Jurkat, Clone E6-1 (cell line): Measurements from ENCODE around the gene MYCBP. TPM values are rescaled to one million over a fixed set of nuclear protein-coding genes. Genes with fewer than 3 reads are reported as not detected.
A peak's percentile ranks its signal among the peaks of the same experiment; 100 is the strongest.
"Not testable (repeated sequence)": the region's sequence is repeated elsewhere in the genome, so short reads cannot be mapped to it uniquely, and the experiment has no call there.

Experiments
- DNase-seq: peaks from one replicate; pipeline ENCODE4 v3.0.0-alpha.2; 2011; ENCODE audit warnings: low read depth, low spot score
- H3K4me3 ChIP-seq: 2 replicates; pipeline ENCODE4 v1.5.1; 2011; ENCODE audit warnings: mild to moderate bottlenecking, low read length, control low read depth, moderate library complexity
- polyA plus RNA-seq: library from polyadenylated mRNA; unstranded; fragments of >200 nt; gene quantifications from one replicate; pipeline ENCODE4 v1.2.1, GENCODE V29; 2012; ENCODE audit warnings: missing spikeins; ENCODE audit not compliant: insufficient read length, insufficient read depth

The MYCBP gene, protein sequence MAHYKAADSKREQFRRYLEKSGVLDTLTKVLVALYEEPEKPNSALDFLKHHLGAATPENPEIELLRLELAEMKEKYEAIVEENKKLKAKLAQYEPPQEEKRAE
- polyA plus RNA-seq: 77.5 TPM

DNA sequence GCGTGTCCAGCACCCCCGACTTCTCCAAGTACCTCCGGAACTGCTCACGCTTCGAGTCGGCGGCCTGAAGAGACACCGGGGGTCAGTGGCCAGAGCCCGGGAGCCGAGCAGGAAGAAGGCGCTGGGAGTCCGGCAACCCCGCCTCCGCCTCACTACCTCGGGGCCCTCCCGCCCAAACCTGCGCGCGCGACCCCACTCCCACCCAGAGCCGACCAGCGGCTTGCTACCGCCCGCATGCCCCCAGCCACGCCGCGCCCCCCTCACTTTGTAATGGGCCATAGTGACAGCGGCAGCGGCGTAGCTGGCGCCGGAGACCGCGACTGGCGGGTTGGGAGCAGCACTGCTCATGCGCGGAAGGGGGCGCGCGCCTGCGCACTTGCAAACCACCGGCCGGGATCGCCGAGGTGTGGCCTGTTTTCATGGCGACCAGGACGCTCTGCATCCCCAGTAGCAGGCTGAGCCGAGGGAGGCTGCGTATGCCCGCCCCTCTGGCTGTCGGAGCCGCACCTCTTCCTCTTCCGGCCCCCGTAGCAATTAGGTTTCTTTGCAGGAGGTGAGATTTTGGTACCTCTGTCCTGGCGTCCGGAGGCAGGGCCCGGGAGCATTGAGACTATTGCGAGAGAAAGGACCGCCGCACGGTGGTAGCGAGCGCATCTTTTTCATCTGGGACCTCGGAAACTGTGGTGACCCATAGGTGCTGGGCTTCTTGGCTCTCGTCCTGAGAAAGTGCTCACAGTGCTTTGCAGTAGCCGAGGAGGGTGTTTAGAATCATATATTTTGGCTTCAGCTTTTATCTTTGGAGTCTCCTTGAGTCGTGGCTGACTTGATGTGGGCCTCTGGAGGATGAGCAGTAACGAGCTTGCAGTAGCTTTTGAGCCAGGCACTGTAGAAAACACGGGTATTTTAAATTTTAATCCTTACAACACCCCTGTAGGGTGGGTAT, at the start of gene MYCBP:
TSS of gene MYCBP (minus strand) at position 322 of the 943 bp plus-strand sequence. CDS start at position 279, 43 bp downstream.
- DNase-seq: peak; percentile 95
- H3K4me3 ChIP-seq: peak within 1 kb of the TSS; percentile 89

DNA sequence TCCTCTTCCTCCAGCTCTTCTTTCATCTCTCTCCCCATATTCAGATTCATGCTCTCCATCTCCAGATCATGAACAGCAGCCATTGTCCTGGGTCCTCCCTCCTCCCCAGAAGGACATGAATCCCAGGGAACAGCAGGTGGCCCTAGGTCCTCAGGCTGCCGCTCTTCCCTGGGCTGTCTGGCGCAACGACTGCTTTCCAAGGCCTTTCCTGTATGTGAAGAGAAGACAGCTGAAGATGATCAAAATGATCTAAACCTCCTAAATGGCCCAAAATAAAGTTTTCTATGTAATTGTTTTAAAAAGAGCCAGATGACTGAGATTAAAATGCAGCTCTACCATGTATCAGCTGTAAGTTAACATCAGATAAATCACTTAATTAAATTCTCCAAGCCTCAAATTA, 46.0 kb upstream of the MYCBP start:
- DNase-seq: no peak
- H3K4me3 ChIP-seq: no peak overlapping the region

DNA sequence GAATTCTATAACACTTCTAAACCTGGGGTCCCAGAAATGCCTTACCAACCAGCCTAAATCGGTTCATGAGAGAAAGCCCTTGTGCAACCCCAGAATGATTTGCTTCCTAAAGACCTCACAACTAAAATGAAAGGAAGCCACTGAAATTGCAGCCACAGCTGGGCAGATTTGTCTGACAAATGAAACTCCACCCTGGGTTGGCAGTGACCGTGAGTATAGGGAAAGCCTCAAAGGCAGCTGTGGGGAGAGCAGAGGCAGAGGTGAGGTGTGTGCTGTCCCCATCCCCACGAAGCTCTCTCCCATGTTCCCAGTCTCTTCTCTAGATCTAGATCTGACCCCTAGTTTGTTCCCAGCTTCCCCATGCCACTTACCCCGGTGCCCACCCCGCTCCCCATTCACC, 45.4 kb upstream of the MYCBP start:
- no peak for DNase-seq
- H3K4me3 ChIP-seq: no peak overlapping the region

DNA sequence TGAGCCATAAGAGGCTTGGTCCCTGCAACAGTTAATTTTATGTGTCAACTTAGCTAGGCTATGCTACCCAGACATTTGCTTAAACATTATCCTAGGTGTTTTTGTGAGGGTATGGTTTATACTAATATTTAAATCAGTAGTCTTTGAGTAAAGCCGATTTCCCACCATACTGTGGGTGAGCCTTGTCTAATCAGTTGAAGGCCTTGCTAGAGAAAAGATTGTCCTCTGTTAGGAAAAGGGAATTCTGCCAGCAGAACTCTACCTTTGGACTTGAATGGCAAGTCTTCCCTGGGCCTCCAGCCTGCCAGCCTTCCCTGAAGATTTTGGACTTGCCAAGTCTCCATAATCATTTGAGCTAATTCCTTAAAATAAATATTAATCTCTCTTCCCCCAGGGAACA, 44.6 kb upstream of the MYCBP start:
- H3K4me3 ChIP-seq: no peak overlapping the region
- no peak for DNase-seq

DNA sequence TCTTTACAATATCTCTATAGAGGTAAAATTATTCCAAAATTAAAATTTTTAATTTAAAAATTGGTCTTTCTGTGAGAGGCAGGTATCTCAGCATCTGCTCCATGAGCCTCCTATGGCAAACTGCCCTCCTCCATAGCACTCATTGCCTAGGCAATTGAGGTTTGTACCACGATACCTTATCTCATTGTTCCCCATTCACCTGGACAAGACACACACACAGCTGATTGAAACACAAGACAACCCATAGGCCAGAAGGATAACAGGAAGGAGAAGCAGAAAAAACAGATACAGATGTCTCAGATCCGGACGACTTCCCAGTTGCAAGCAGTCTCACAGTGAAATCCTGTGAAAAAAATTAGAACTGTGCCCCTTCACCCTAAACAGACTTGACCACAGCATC, 44.2 kb upstream of the MYCBP start:
- DNase-seq: no peak
- H3K4me3 ChIP-seq: no peak overlapping the region

DNA sequence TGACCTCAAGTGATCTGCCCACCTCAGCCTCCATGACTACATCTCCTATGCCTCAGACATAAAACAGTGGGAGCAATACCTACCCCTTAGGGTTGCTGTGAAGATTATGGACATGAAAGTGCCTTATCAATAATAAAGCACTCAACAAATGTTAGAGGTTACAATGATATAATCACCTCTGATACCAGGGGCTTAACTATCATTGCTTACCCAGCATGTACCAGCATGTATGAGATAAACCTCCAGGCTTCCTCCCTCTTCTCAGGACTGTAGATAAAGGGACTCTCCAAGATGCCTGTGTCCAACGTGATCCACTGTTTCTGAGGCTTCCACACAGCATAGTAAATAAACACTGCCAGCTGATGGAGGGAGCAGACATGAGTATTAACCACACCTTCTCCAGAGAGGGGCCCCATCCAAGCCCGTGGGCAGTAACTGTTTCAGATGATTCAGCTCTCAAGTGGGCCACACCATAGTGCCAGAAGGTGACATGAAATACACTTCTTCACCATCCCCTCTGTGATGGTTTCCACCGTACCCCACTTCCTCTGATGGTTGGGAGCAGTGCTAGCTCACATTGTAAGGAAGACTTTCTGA, 42.3 kb upstream of the MYCBP start:
- DNase-seq: no peak
- no peak overlapping the region for H3K4me3 ChIP-seq

DNA sequence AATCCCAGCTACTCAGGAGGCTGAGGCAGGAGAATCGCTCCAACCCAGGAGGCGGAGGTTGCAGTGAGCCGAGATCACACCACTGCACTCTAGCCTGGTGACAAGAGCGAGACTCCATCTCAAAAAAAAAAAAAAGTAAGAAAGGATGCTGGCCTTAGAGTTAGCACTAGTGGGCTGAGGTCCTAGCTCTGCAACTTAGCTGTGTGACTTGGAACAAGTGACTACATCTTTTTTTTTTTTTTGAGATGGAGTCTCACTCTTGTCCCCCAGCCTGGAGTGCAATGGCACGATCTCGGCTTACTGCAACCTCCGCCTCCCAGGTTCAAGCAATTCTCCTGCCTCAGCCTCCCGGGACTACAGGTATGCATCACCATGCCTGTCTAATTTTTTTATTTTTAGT, 41.8 kb upstream of the MYCBP start:
- DNase-seq, H3K4me3 ChIP-seq: not testable (repeated sequence)

DNA sequence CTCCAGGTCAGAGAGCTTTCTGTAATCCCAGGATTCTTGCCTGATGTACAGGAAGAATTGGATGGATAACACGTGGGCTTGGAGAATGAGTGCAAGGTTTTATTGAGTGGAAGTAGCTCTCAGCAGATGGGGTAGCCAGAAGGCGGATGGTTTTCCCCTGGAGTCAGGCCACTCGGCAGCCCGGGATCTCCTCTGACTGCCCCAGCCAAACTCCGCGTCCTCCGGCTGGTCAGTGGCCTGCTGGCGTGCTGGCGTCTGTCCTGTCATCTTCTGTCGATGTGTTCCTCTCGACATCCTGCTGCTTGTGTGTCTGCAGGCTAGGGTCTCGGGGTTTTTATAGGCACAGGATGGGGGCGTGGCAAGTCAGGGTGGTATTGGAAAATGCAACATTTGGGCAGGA, 35.7 kb upstream of the MYCBP start:
- no peak for DNase-seq
- H3K4me3 ChIP-seq: no peak overlapping the region

DNA sequence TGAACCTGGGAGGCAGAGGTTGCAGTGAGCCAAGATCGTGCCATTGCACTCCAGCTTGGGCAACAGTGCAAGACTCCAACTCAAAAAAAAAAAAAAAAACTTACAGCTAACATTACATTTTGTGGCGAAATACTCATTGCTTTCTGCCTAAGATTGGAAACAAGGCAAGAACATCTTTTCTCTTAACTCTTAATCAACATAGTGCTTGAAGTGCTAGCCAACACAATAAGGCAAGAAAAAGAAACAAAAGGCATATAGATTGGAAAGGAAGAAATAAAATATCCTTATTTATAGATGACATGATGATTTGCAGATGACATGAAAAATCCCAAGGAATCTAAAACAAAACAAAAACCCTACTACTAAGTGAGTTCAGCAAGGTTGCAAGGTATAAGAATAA, 32.8 kb upstream of the MYCBP start:
- DNase-seq: no peak
- H3K4me3 ChIP-seq: no peak overlapping the region

DNA sequence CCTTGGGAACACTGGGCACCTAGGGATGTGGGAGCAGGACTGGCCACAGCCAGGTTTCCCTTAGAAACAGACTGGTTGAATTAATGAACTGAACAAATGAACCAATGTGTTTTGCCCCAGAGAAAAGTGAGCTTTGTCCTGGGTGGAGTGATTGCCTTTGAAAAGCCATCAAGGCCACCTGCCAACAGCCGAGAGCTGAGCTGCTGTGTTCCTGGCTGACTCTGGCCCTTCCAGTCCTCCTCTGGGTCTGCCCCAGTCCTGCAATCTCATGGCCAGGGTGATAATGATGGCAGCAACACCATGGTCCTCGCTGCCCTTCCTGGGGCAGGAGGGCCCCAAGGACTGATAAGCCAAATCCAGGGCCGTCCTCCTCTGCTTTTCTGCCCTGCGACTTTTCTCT, 26.4 kb upstream of the MYCBP start:
- H3K4me3 ChIP-seq: no peak overlapping the region
- DNase-seq: no peak

DNA sequence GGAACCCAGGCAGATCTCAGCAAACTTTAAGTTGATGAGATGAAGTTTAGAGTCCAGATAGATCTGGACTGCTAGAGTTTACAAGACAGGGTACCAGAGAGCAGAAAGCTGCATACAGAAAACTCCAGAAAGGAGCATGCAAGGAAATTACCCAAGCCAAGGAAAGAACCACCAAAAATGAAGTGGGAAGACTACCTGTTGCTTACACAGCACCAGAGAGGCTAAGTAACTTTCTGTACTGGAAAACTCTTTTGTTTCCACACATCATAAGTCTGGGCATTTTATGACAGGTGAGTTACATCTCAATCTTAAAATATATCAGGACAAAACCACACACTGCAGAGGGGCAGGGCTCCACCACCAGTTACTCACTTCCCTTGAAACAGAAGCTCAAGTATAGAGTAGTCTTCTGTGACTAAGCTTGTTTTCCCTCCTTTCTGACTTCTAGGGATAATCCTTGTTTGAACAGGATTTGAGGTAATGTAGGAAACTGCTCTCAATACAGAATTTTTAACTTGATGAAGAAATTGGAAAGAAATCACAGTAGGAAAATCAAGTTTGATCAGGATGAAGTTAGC, 25.6 kb upstream of the MYCBP start:
- no peak overlapping the region for H3K4me3 ChIP-seq
- DNase-seq: no peak

DNA sequence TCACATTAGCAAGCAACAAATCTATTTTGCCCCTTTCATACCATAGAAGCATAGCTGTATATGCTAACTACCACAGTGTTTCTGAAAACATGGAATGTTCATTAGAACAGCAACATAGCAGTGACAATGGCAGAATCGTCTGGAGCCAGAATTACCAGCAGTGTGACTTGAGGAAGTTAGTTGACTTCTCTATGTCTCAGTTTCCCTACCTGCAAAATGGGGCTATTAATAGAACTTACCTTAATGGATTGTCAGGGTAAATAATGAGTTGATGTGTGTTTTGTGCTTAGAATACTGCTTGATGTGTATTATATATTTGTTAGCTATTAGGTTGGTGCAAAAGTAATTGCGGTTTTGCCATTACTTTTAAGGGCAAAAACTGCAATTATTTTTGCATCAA, 23.0 kb upstream of the MYCBP start:
- DNase-seq: no peak
- H3K4me3 ChIP-seq: no peak overlapping the region

DNA sequence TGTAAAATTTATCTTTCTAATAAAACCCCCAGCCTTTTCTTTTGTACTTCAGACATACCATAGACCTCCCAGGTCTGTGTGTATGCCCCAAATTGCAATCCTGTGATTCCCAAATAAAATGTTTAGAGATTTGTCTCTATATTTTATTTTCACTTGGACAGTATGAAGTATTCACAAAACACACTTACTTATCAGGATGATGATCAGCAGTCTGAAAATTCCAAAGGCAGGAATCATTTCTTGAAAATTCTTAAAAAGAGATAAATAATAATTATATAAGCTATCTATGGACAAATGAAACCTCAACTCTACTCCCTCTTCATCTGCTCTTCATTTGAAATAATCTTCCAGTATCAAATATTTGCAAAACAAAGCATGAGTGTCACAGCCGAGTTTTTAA, 19.8 kb upstream of the MYCBP start:
- no peak overlapping the region for H3K4me3 ChIP-seq
- DNase-seq: no peak

DNA sequence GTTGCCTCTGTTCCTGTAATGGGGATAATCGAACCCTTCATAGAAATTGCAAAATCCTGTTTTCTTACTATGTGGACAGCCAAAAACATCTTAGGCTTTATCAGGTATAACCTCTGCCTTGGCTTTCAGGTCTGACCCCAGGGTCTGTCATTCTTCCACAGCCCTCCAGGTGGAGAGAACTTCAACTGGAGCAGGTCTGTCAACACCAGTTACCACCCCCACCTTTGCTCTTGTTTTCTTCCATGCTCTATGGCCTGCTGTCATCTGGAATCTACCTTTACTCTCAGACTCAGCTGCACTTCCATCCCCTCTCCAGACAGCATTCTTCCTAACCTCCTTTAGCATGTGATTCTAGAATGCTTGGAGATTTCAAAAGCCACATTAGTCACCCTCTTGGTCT, 18.6 kb upstream of the MYCBP start:
- H3K4me3 ChIP-seq: no peak overlapping the region
- no peak for DNase-seq

DNA sequence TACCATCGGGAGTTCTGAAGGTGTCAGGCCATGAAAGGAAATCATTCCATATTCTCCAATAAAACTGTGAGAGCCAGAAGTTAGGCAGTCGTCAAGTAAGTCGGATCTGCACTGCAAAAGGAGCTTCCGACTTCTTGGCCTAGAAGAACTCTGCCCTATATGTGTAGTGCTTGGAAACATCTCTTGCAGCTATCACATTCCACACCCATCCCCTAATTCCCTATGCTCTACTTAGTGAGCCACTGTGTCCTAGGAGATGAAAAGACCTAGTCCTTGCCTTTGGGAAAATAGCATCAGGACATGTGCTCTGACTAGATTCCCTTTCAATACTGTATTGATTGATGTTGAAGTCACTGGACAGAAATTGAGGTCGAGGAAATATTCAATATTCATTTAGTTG, 16.4 kb upstream of the MYCBP start:
- no peak for DNase-seq
- H3K4me3 ChIP-seq: no peak overlapping the region

DNA sequence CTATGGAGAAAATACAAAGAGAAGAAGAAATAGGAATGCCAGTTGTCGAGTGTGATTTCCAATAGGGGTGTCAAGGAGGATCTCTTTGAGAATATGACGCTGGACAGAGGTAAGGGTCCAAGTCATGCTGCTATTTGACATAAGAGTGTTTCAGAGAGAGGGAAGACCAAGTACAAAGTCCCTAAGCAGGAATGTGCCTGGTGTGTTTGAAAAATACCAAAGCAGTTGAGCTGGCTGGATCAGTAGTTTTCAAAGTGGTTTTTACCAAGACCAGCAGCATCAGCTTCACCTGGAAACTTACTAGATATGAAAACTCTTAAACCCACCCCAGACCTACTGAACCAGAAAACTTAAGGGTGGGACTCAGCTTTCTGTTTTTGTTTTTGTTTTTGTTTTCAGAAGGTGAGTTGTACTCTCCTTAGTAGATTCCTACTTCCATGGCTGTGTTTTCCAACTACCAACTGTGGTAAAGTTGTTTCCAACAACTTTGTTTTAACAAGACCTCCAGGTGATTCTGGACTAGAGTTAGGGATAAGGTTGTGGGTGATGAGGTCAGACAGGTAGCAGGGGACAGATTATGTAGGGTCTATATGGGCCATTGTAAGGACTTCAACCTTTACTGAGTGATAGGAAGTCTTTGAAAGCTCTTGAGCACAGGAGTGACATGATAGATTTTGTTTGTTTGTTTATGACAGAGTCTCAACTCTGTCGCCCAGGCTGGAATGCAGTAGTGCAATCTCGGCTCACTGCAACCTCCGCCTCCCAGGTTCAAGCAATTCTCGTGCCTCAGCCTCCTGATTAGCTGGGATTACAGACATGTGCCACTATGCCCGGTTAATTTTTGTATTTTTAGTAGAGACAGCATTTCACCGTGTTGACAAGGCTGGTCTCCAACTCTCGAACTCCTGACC, 15.5 kb upstream of the MYCBP start:
- no peak for DNase-seq
- H3K4me3 ChIP-seq: no peak overlapping the region

DNA sequence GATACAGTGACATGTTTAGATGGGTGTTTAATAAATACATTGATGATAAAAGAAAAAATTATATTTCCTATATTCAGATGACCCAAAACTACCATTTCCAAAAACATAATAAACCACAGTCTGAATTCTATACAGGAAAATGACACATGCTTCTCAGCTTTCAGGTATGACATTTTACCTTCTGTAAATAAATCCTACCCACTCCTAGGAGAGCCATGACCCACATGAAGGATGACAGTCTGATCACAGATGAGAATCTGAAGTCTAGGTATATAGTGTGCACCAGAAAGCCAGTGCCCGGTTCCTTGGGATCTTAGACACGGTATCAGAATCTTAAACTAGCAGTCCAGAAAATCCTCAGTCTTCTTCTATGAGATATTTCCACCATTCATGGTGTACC, 11.9 kb upstream of the MYCBP start:
- H3K4me3 ChIP-seq: no peak overlapping the region
- no peak for DNase-seq

DNA sequence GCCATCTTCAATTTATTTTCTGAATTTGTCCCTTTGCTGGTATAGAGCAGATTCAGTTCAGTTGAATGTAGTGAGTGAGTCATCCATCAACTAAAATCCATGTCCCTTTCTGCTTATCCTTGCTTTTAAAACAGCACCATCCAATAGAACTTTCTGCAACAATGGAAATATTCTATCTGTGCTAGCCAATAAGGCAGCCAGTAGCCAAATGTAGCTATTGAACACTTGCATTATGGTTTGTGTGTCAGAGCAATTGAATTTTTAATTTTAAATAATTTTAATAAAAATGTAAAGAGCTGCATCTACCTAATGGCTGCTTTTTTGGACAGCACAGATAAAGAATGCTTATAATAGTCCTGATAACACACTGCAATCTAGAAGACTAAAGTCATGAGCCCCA, 8.3 kb upstream of the MYCBP start, which contains the start of gene GJA9:
TSS of gene GJA9 (minus strand) at position 101 of the 400 bp plus-strand sequence. CDS start 5,489 bp downstream, outside the sequence.
- H3K4me3 ChIP-seq: no peak within 1 kb of the TSS
- no peak for DNase-seq

DNA sequence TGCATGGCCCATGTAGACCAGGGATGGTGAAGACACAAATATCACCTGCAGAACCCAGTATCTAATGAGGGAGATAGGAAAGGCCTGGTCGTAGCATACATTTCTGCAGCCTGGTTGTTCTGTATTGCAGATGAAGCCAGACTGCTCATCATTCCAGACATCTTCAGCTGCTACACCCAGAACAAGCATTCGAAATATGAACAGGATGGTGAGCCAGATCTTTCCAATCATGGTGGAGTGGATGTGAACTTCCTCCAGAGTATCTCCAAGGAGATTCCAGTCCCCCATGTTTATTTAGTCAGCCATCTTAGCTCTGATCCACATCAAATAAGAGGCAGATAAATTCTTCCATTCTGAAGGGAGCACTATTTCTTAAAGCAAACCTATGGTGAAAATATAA, 2.7 kb upstream of the MYCBP start:
- DNase-seq: no peak
- H3K4me3 ChIP-seq: no peak overlapping the region
